ENCODE measurements around the gene ARFGAP1. TPM values are rescaled to one million over a fixed set of nuclear protein-coding genes. Genes with fewer than 3 reads are reported as not detected.

Gene ARFGAP1
- total and polyA plus RNA-seq, 2 experiments from 2014 or later, result 41.5 to 95.5 TPM

DNA sequence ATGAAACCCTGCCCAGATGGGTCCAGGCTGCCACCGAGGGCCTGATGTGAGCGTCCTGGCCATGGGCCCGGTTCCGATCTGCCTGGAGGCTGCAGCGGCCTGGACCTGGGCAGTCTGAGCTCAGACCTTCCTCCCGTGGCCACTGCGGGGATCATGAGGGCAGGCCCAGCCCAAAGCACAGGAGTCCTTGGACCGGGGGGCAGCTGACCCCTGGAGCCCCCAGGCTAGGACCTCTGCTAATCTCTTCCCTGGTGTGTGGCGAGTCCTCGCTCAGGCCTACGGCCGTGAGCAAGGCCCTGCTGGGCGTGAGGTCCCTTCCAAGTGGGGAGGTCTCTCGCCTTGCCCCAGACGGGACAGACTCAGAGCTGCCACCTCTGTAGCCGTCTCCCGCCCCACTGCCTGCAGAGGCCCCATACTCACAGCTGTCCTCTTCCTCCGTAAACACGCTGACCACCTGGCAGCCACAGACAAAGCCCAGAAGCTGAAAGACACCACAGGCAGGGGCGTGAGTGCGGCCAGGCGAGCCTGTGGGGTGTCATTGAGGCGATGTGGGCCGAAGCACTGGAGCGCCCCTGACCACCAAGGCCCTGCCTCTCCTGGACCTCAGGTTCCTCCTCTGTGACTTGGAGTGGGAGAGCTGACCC, 28.9 kb upstream of the ARFGAP1 start:
- no peak for DNase-seq (ENCODE audit: low spot score)
- no peak for TF ChIP-seq POLR2AphosphoS5 (IDR thresholded peaks at IDR 0.05; ENCODE audit: low read depth)
- TF ChIP-seq ZNF331 (CRISPR knock-in tag; IDR thresholded peaks at IDR 0.05; ENCODE audit: low read depth), result no peak
- no peak for TF ChIP-seq STAT1 (IDR thresholded peaks at IDR 0.05; ENCODE audit: unreplicated experiment)
- no peak for TF ChIP-seq NANOG (IDR thresholded peaks at IDR 0.05; ENCODE audit: borderline replicate concordance)
- TF ChIP-seq, protein P1, sequence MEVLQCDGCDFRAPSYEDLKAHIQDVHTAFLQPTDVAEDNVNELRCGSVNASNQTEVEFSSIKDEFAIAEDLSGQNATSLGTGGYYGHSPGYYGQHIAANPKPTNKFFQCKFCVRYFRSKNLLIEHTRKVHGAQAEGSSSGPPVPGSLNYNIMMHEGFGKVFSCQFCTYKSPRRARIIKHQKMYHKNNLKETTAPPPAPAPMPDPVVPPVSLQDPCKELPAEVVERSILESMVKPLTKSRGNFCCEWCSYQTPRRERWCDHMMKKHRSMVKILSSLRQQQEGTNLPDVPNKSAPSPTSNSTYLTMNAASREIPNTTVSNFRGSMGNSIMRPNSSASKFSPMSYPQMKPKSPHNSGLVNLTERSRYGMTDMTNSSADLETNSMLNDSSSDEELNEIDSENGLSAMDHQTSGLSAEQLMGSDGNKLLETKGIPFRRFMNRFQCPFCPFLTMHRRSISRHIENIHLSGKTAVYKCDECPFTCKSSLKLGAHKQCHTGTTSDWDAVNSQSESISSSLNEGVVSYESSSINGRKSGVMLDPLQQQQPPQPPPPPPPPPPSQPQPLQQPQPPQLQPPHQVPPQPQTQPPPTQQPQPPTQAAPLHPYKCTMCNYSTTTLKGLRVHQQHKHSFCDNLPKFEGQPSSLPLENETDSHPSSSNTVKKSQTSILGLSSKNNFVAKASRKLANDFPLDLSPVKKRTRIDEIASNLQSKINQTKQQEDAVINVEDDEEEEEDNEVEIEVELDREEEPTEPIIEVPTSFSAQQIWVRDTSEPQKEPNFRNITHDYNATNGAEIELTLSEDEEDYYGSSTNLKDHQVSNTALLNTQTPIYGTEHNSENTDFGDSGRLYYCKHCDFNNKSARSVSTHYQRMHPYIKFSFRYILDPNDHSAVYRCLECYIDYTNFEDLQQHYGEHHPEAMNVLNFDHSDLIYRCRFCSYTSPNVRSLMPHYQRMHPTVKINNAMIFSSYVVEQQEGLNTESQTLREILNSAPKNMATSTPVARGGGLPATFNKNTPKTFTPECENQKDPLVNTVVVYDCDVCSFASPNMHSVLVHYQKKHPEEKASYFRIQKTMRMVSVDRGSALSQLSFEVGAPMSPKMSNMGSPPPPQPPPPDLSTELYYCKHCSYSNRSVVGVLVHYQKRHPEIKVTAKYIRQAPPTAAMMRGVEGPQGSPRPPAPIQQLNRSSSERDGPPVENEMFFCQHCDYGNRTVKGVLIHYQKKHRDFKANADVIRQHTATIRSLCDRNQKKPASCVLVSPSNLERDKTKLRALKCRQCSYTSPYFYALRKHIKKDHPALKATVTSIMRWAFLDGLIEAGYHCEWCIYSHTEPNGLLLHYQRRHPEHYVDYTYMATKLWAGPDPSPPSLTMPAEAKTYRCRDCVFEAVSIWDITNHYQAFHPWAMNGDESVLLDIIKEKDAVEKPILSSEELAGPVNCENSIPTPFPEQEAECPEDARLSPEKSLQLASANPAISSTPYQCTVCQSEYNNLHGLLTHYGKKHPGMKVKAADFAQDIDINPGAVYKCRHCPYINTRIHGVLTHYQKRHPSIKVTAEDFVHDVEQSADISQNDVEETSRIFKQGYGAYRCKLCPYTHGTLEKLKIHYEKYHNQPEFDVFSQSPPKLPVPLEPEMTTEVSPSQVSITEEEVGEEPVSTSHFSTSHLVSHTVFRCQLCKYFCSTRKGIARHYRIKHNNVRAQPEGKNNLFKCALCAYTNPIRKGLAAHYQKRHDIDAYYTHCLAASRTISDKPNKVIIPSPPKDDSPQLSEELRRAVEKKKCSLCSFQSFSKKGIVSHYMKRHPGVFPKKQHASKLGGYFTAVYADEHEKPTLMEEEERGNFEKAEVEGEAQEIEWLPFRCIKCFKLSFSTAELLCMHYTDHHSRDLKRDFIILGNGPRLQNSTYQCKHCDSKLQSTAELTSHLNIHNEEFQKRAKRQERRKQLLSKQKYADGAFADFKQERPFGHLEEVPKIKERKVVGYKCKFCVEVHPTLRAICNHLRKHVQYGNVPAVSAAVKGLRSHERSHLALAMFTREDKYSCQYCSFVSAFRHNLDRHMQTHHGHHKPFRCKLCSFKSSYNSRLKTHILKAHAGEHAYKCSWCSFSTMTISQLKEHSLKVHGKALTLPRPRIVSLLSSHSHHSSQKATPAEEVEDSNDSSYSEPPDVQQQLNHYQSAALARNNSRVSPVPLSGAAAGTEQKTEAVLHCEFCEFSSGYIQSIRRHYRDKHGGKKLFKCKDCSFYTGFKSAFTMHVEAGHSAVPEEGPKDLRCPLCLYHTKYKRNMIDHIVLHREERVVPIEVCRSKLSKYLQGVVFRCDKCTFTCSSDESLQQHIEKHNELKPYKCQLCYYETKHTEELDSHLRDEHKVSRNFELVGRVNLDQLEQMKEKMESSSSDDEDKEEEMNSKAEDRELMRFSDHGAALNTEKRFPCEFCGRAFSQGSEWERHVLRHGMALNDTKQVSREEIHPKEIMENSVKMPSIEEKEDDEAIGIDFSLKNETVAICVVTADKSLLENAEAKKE (CRISPR knock-in tag; IDR thresholded peaks at IDR 0.05), result no peak
- TF ChIP-seq CTCF (conservative IDR thresholded peaks at IDR 0.05; ENCODE audit: low read depth in 2 of 2), result no peak
- TF ChIP-seq ETS1 (IDR thresholded peaks at IDR 0.05), result no peak
- TF ChIP-seq ZNF114 (CRISPR knock-in tag; IDR thresholded peaks at IDR 0.05), result no peak
- no peak for TF ChIP-seq CREB1 (CRISPR knock-in tag; IDR thresholded peaks at IDR 0.05; ENCODE audit: low read depth)
- no peak for TF ChIP-seq EZH2phosphoT487 (IDR thresholded peaks at IDR 0.05; ENCODE audit: unreplicated experiment)
- Mint-ChIP-seq H3K9me3 (no peaks in the 10 kb centered on the region), H3K4me1 (peaks cover 11% of the 10 kb centered on the region), H3K27ac (no peak overlapping the region), H3K4me3 (no peak overlapping the region), H3K36me3 (ENCODE audit: low read depth) (no peaks in the 10 kb centered on the region), H3K27me3 (ENCODE audit: insufficient read depth, low read depth, poor library complexity) (peaks cover 11% of the 10 kb centered on the region)
- Histone ChIP-seq H3K79me2 (replicated peaks; ENCODE audit: insufficient read depth) (no peaks in the 10 kb centered on the region), H3K4me3 (no peak overlapping the region), H3K36me3 (ENCODE audit: insufficient read depth) (no peaks in the 10 kb centered on the region), H3K9me2 (ENCODE audit: insufficient read depth) (no peaks in the 10 kb centered on the region), H2AFZ (no peak overlapping the region), H3K27me3 (ENCODE audit: insufficient read depth) (no peaks in the 10 kb centered on the region), H4K20me1 (replicated peaks; ENCODE audit: insufficient read depth) (no peaks in the 10 kb centered on the region), H3K27ac (ENCODE audit: low read depth) (no peak overlapping the region), H3K4me2 (no peak overlapping the region), H3K4me1 (ENCODE audit: insufficient read depth) (no peaks in the 10 kb centered on the region; the same call in 1 of the 2 replicates), H3F3A (replicated peaks; ENCODE audit: low read depth) (no peaks in the 10 kb centered on the region)
- no peak for ATAC-seq
